Upper lobe of right lung (tissue), 1 donor: ENCODE data around the gene DUOXA1. TPM values are rescaled to one million over a fixed set of nuclear protein-coding genes. Genes with fewer than 3 reads are reported as not detected.
"Not testable (repeated sequence)": the region's sequence is repeated elsewhere in the genome, so short reads cannot be mapped to it uniquely, and the experiment has no call there.

Experiments used
- ATAC-seq: fragments of 200-7000 bp; cut with Tn5 transposase; one replicate; pipeline ENCODE4 v1.9.1; 2020; ENCODE audit warnings: mild to moderate bottlenecking, moderate library complexity
- DNase-seq: peaks from one replicate; pipeline ENCODE4 v3.0.0-alpha.2; 2020
- H3K27ac ChIP-seq: fragments of 200-600 bp; one replicate; pipeline ENCODE4 v1.8.0; 2022
- H3K27me3 ChIP-seq: fragments of 200-600 bp; one replicate; pipeline ENCODE4 v1.8.0; 2022; ENCODE audit warnings: mild to moderate bottlenecking
- H3K36me3 ChIP-seq: fragments of 200-600 bp; one replicate; pipeline ENCODE4 v1.8.0; 2022
- H3K4me1 ChIP-seq: fragments of 200-600 bp; one replicate; pipeline ENCODE4 v1.8.0; 2022
- H3K4me3 ChIP-seq: fragments of 200-600 bp; one replicate; pipeline ENCODE4 v1.8.0; 2022; ENCODE audit warnings: mild to moderate bottlenecking
- H3K9me3 ChIP-seq: fragments of 200-600 bp; one replicate; pipeline ENCODE4 v1.8.0; 2022
- CTCF ChIP-seq: fragments of 200-600 bp; IDR thresholded peaks from one replicate; pipeline ENCODE4 v1.8.0; 2022; ENCODE audit warnings: antibody characterized with exemption
- intact Hi-C: fragments of 100-400 bp; cut with DNase I; formaldehyde crosslinking; loops from one replicate; pipeline ENCODE4 v1.11.0; 2022
- total RNA-seq: library from RNA; stranded (reverse); fragmentation: NEBNext Ultra II Directional; extraction: Animal tissue kit (Norgen Biotek cat#: 25700); gene quantifications from one replicate; pipeline ENCODE4 v1.2.1, GENCODE V29; 2021
- donor health status: DM: no; HTN: yes; CAD: no; lungs with severe emphysema.

Gene DUOXA1
- total RNA-seq, 1 donor from 2014 or later, result 138 TPM

- Histone ChIP-seq H3K9me3 (no peaks in the 10 kb centered on the region), H3K4me3 (no peak overlapping the region), H3K27me3 (peaks cover 16% of the 10 kb centered on the region), H3K27ac (no peak overlapping the region), H3K4me1 (no peaks in the 10 kb centered on the region), H3K36me3 (no peaks in the 10 kb centered on the region)
- intact Hi-C loops, result no loop called here
- ATAC-seq, result no peak
- no peak for DNase-seq
- no peak for TF ChIP-seq CTCF
Measured at GRCh38 chr15:45088801-45089711, 40.6 kb downstream of the DUOXA1 start.

- Histone ChIP-seq H3K36me3 (no peaks in the 10 kb centered on the region), H3K4me1 (no peaks in the 10 kb centered on the region), H3K4me3 (no peak overlapping the region), H3K27me3 (peaks cover 16% of the 10 kb centered on the region), H3K27ac (no peak overlapping the region), H3K9me3 (no peaks in the 10 kb centered on the region)
- intact Hi-C loops, result no loop called here
- no peak for ATAC-seq
- DNase-seq, result no peak
- TF ChIP-seq CTCF, result no peak
Measured at GRCh38 chr15:45087513-45087912, 42.2 kb downstream of the DUOXA1 start.

DNA sequence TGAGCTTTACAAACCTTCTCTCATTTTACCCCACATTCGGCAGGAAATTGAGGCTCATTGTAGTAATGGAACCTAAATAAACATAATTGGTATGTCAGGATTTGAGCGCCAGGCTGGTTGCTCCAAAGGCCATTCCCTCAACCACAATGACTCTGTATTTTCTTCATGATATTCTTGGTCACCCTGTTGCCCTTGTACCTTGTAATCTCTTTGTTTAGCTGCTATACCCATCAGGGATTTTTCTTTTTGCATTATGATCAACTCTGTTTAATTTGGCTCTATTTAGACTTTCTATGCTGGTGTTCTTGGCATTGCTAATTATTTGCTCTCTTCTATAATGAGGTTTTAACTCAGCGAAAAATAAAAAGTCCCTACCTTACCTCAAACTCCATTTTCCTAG lies 45.5 kb downstream of the DUOXA1 start:
- Histone ChIP-seq H3K27ac (no peak overlapping the region), H3K36me3 (no peaks in the 10 kb centered on the region), H3K4me1 (no peaks in the 10 kb centered on the region), H3K27me3 (peaks cover 16% of the 10 kb centered on the region), H3K4me3 (no peak overlapping the region), H3K9me3 (no peaks in the 10 kb centered on the region)
- TF ChIP-seq CTCF, result no peak
- DNase-seq (no peak), ATAC-seq (no peak)
- intact Hi-C loops, result no loop called here

DNA sequence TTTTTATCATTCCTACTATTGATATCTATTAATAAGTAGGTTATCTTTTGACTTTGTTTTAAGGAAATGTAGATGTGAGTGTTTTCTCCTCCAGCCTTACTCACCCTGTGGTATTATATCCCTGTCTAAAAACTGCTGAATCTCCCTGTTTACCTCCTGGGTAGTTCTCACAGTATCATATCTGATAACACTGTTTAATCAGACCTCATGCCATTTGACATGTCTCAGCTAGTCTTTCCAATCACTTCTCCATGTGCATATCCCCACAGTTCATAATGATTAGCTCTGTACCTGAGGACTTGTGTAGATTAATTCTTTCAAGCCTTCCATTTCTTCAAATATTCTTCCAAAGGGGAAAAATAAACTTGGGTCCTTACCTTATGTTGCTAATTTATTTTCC lies 46.5 kb downstream of the DUOXA1 start:
- intact Hi-C loops, result no loop called here
- Histone ChIP-seq H3K4me1 (no peaks in the 10 kb centered on the region), H3K27ac (no peak overlapping the region), H3K4me3 (no peak overlapping the region), H3K27me3 (peaks cover 16% of the 10 kb centered on the region), H3K9me3 (no peaks in the 10 kb centered on the region), H3K36me3 (no peaks in the 10 kb centered on the region)
- DNase-seq, result no peak
- ATAC-seq, result no peak
- no peak for TF ChIP-seq CTCF

DNA sequence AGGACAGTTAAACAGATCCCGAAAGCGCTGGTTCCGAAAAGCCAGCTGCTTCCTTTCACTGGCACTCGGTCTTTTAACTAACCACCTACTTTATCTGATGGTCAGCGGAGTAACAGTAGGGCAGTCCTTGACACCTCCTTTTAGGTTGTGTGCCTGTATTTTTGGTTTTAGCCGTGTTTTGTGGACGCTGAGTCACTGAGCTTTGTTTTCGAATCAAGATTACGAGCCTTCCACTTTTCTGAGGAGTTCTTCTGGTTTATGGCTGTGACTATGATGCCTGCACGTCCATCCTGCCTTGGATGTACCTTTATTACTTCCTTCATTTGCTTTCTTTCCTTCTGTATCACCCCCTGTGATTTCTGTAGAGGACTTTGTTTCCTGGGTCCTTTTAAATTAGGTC lies 47.3 kb downstream of the DUOXA1 start:
- ATAC-seq, H3K27ac ChIP-seq, H3K9me3 ChIP-seq, H3K36me3 ChIP-seq, DNase-seq, H3K4me1 ChIP-seq, intact Hi-C loops, H3K4me3 ChIP-seq: not testable (repeated sequence)
- H3K27me3 ChIP-seq, result peaks cover 13% of the 10 kb centered on the region

DNA sequence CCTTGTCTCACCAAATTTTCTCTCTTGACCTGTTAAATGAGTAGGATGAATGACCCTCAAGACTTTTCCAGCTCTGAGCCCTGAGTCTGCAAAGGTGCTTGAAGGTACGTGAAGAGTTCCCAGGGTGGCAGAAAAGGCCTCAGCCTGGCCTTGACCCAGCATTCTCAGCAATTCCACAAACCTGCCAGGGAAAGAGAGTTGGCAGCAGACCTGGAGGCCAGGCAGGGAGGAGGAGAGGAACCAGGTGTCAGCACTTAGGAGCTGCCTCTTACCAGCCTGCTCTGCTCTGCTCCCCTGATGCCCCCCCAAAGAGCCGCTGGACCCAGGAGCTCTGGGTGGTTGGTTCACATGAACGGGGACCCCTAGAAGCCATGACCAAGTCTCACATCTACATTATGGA lies 49.1 kb downstream of the DUOXA1 start:
- H3K9me3 ChIP-seq, H3K4me3 ChIP-seq, intact Hi-C loops, H3K4me1 ChIP-seq, H3K27ac ChIP-seq, H3K27me3 ChIP-seq, DNase-seq, H3K36me3 ChIP-seq: not testable (repeated sequence)
- peak; percentile 73 for ATAC-seq

GRCh38 chr15:45079628-45080246 lies 49.9 kb downstream of the DUOXA1 start:
- H3K36me3 ChIP-seq, H3K4me1 ChIP-seq, H3K27me3 ChIP-seq, DNase-seq, H3K4me3 ChIP-seq, ATAC-seq, H3K9me3 ChIP-seq, H3K27ac ChIP-seq, intact Hi-C loops: not testable (repeated sequence)

DNA sequence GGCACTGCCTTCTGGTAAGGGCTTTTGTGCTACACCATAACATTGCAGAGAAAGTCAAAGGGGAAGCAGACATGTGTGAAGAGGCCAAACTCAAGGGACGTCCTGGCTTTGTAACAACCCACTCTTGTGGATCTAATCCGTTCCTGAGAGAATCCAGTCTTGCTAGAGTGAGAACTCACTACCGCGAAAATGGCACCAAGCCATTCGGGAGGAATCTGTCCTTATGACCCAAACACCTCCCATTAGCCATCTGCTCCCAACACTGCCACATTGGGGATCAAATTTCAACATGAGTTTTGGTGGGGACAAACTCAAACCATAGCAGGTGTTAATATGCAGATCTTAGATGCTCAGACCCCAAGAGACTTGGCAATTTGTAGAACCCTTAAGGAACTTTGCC lies 50.5 kb downstream of the DUOXA1 start:
- intact Hi-C loops, result not testable (repeated sequence)

DNA sequence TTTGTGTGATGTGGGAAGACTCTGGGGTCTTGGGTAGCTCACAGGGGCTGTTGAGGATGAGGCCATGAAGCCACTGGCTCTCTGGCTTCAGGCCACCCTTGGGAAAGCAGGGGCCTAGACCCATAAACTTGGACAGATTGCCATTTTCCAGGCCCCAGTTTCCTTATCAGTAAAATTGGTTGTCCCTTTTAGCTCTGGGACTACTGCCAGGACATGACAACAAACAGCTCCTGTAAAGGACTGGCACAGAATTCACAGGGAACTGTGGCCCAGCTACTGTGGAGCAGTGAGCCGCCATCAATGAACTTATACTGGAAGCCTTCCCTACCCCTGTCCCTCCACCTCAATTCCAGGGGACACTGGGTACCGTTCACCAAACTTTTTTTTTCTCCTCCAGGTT lies 52.3 kb downstream of the DUOXA1 start:
- H3K4me3 ChIP-seq, H3K27ac ChIP-seq: not testable (repeated sequence)

More for the DNA sequence above, 50.5 kb downstream of the DUOXA1 start:
- DNase-seq, H3K36me3 ChIP-seq, H3K27me3 ChIP-seq, H3K4me3 ChIP-seq, H3K9me3 ChIP-seq, H3K4me1 ChIP-seq, H3K27ac ChIP-seq, ATAC-seq: not testable (repeated sequence)

More for the DNA sequence above, 52.3 kb downstream of the DUOXA1 start:
- intact Hi-C loops, H3K27me3 ChIP-seq, H3K4me1 ChIP-seq, ATAC-seq, H3K9me3 ChIP-seq, H3K36me3 ChIP-seq, DNase-seq: not testable (repeated sequence)
